HCT116 (cell line): ENCODE data around the gene FOXK2.
"Not testable (repeated sequence)": the region's sequence is repeated elsewhere in the genome, so short reads cannot be mapped to it uniquely, and the experiment has no call there.

Experiments used
- EZH2 ChIP-seq: fragments of 200-600 bp; sonication (generic); IDR thresholded peaks from 2 replicates; pipeline ENCODE4 v1.6.1; 2017; ENCODE audit warnings: antibody characterized with exemption, mixed run types
- JUND ChIP-seq: IDR thresholded peaks from 2 replicates; pipeline ENCODE4 v1.6.1; 2012
- POLR2AphosphoS5 ChIP-seq: IDR thresholded peaks from 2 replicates; pipeline ENCODE4 v1.6.1; 2011; ENCODE audit warnings: mild to moderate bottlenecking, low read depth, low read length, moderate library complexity
- SIN3A ChIP-seq: IDR thresholded peaks from 2 replicates; pipeline ENCODE4 v1.6.1; 2012; ENCODE audit warnings: low read depth
- ZFX ChIP-seq: fragments of 450-650 bp; IDR thresholded peaks from 2 replicates; pipeline ENCODE4 v1.6.1; 2017
- TF ChIP-seq, protein P1 (sequence below): IDR thresholded peaks from 2 replicates; pipeline ENCODE4 v1.6.1; 2012; ENCODE audit warnings: low read depth

DNA sequence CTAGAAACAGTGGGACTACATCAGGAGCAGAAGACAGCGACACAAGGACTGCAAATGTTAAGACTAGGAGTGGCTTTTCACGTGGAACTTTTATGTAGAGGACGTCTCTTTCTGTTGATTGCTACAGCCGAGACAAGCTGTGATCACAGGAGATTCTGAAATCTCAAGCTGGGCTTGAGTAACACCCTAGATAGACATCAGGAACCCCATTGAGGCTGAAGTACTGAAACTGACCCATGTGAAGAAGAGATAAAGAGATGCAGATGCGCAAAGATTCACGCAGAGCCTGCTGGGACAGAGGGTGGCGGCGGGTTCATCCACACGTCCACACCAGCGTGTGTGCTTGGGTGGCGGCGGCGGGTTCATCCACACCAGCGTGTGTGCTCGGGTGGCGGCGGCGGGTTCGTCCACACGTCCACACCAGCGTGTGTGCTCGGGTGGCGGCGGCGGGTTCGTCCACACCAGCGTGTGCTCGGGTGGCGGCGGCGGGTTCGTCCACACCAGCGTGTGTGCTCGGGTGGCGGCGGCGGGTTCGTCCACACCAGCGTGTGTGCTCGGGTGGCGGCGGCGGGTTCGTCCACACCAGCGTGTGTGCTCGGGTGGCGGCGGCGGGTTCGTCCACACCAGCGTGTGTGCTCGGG, 56.2 kb downstream of the FOXK2 start:
- not testable (repeated sequence) for TF ChIP-seq SIN3A, JUND, ZFX, EZH2, POLR2AphosphoS5
- TF ChIP-seq, protein P1, sequence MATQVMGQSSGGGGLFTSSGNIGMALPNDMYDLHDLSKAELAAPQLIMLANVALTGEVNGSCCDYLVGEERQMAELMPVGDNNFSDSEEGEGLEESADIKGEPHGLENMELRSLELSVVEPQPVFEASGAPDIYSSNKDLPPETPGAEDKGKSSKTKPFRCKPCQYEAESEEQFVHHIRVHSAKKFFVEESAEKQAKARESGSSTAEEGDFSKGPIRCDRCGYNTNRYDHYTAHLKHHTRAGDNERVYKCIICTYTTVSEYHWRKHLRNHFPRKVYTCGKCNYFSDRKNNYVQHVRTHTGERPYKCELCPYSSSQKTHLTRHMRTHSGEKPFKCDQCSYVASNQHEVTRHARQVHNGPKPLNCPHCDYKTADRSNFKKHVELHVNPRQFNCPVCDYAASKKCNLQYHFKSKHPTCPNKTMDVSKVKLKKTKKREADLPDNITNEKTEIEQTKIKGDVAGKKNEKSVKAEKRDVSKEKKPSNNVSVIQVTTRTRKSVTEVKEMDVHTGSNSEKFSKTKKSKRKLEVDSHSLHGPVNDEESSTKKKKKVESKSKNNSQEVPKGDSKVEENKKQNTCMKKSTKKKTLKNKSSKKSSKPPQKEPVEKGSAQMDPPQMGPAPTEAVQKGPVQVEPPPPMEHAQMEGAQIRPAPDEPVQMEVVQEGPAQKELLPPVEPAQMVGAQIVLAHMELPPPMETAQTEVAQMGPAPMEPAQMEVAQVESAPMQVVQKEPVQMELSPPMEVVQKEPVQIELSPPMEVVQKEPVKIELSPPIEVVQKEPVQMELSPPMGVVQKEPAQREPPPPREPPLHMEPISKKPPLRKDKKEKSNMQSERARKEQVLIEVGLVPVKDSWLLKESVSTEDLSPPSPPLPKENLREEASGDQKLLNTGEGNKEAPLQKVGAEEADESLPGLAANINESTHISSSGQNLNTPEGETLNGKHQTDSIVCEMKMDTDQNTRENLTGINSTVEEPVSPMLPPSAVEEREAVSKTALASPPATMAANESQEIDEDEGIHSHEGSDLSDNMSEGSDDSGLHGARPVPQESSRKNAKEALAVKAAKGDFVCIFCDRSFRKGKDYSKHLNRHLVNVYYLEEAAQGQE = not testable (repeated sequence)
